Measurements from ENCODE around the gene PPM1F. TPM values are rescaled to one million over a fixed set of nuclear protein-coding genes. Genes with fewer than 3 reads are reported as not detected.

PPM1F gene
- total RNA-seq, result 10 to 100 TPM; 18.3 to 29.5 (median 25.8) TPM

GRCh38 chr22:21952586-21953571 lies at the start of gene PPM1F:
Gene PPM1F (minus strand): TSS chr22:21952848. CDS start chr22:21946048, 6,800 bp downstream.
- peak within 1 kb of the TSS; percentile 67 for H3K4me3 ChIP-seq (ENCODE audit: low read depth, poor library complexity, severe bottlenecking)
- WGBS, 2 donors, result 11 to 12% methylated on average over 44 to 48 of the region's 58 CpGs
- intact Hi-C loops (cut with DNase I; ENCODE audit: low total_unique reads), result loop anchor here (5.0 kb wide), 1 partner anchor 241 kb away; no protein-coding TSS in a partner anchor
- TF ChIP-seq CTCF (IDR thresholded peaks at IDR 0.05) (no peak), POLR2A (IDR thresholded peaks at IDR 0.05) (no peak)
- peak; percentile 80 to 97 for DNase-seq (ENCODE audit: low spot score in 2 of 2)

GRCh38 chr22:22001664-22002525 lies 49.2 kb upstream of the PPM1F start:
- DNase-seq (ENCODE audit: low spot score in 2 of 2), result no peak
- no peak for TF ChIP-seq CTCF (IDR thresholded peaks at IDR 0.05)
- TF ChIP-seq POLR2A (IDR thresholded peaks at IDR 0.05), result no peak
- no peak overlapping the region for H3K4me3 ChIP-seq (ENCODE audit: low read depth, poor library complexity, severe bottlenecking)
- intact Hi-C loops (cut with DNase I; ENCODE audit: low total_unique reads), result no loop called here
- 90 to 95% methylated on average over 2 of the region's 2 CpGs for WGBS, 2 donors

GRCh38 chr22:21998595-21999247 lies 46.1 kb upstream of the PPM1F start:
- WGBS, 2 donors, result 84 to 88% methylated on average over 7 of the region's 7 CpGs
- H3K4me3 ChIP-seq (ENCODE audit: low read depth, poor library complexity, severe bottlenecking), result no peak overlapping the region
- TF ChIP-seq POLR2A (IDR thresholded peaks at IDR 0.05) (no peak), CTCF (IDR thresholded peaks at IDR 0.05) (no peak)
- intact Hi-C loops (cut with DNase I; ENCODE audit: low total_unique reads), result no loop called here
- DNase-seq (ENCODE audit: low spot score in 2 of 2), result no peak

GRCh38 chr22:21996175-21996720 lies 43.6 kb upstream of the PPM1F start:
- no peak overlapping the region for H3K4me3 ChIP-seq (ENCODE audit: low read depth, poor library complexity, severe bottlenecking)
- DNase-seq (ENCODE audit: low spot score in 2 of 2), result no peak
- TF ChIP-seq CTCF (IDR thresholded peaks at IDR 0.05), result no peak
- TF ChIP-seq POLR2A (IDR thresholded peaks at IDR 0.05), result no peak
- WGBS, 2 donors, result 88 to 90% methylated on average over 5 of the region's 5 CpGs
- intact Hi-C loops (cut with DNase I; ENCODE audit: low total_unique reads), result no loop called here

- H3K4me3 ChIP-seq (ENCODE audit: low read depth, poor library complexity, severe bottlenecking), result no peak overlapping the region
- TF ChIP-seq POLR2A (IDR thresholded peaks at IDR 0.05), result no peak
- no peak for TF ChIP-seq CTCF (IDR thresholded peaks at IDR 0.05)
- WGBS, 2 donors, result 89 to 93% methylated on average over 3 of the region's 3 CpGs
- intact Hi-C loops (cut with DNase I; ENCODE audit: low total_unique reads), result no loop called here
- DNase-seq (ENCODE audit: low spot score in 2 of 2), result no peak
Measured at GRCh38 chr22:21995660-21996059, 43.0 kb upstream of the PPM1F start.

Measured in lower leg skin (tissue), 4 donors.